CD1c-positive myeloid dendritic cell (primary cell): ENCODE results near the gene MIOX.
"Not testable (repeated sequence)": the region's sequence is repeated elsewhere in the genome, so short reads cannot be mapped to it uniquely, and the experiment has no call there.

Experiments used
- DNase-seq: peaks from one replicate; pipeline ENCODE4 v3.0.0-alpha.2; 2016; ENCODE audit errors: extremely low spot score

Gene MIOX

GRCh38 chr22:50517495-50518260, 31.0 kb downstream of the MIOX start:
- DNase-seq: no peak

- DNase-seq: no peak
Measured at GRCh38 chr22:50518606-50519005, 31.9 kb downstream of the MIOX start.

GRCh38 chr22:50519151-50519550, 32.5 kb downstream of the MIOX start:
- no peak for DNase-seq

GRCh38 chr22:50520184-50520583, 33.5 kb downstream of the MIOX start:
- DNase-seq: not testable (repeated sequence)

GRCh38 chr22:50520826-50521453, 34.3 kb downstream of the MIOX start:
- no peak for DNase-seq

GRCh38 chr22:50521710-50522109, 35.1 kb downstream of the MIOX start:
- no peak for DNase-seq

GRCh38 chr22:50522208-50522805, 35.6 kb downstream of the MIOX start:
- no peak for DNase-seq

- DNase-seq: no peak
Measured at GRCh38 chr22:50522806-50523438, 36.3 kb downstream of the MIOX start.

- DNase-seq: no peak
Measured at GRCh38 chr22:50523458-50523805, 36.8 kb downstream of the MIOX start.

GRCh38 chr22:50523806-50524675, 37.4 kb downstream of the MIOX start:
- no peak for DNase-seq

GRCh38 chr22:50524676-50525103, 38.0 kb downstream of the MIOX start:
- DNase-seq: no peak

- DNase-seq: peak; percentile 100
Measured at GRCh38 chr22:50525104-50525857, 38.6 kb downstream of the MIOX start, which contains the start of gene SCO2. Gene SCO2 (minus strand): TSS chr22:50525598. CDS start chr22:50524411, 1,187 bp downstream.

- no peak for DNase-seq
Measured at GRCh38 chr22:50525858-50526107, 39.1 kb downstream of the MIOX start.

- DNase-seq: peak; percentile 84
Measured at GRCh38 chr22:50526108-50526833, 39.6 kb downstream of the MIOX start.

- peak; percentile 71 for DNase-seq
Measured at GRCh38 chr22:50526834-50527801, 40.5 kb downstream of the MIOX start.

- DNase-seq: no peak
Measured at GRCh38 chr22:50527921-50528681, 41.4 kb downstream of the MIOX start.

GRCh38 chr22:50528682-50529415, 42.2 kb downstream of the MIOX start:
- DNase-seq: no peak

- DNase-seq: peak; percentile 34
Measured at GRCh38 chr22:50529416-50529896, 42.8 kb downstream of the MIOX start.
